Daoy (cell line): Measurements from ENCODE around the gene PGLYRP2. TPM values are rescaled to one million over a fixed set of nuclear protein-coding genes. Genes with fewer than 3 reads are reported as not detected.
"Not testable (repeated sequence)": the region's sequence is repeated elsewhere in the genome, so short reads cannot be mapped to it uniquely, and the experiment has no call there.

ENCODE experiments used
- DNase-seq: peaks from one replicate; pipeline ENCODE4 v3.0.0-alpha.2; 2015; ENCODE audit warnings: low read depth
- total RNA-seq: library from RNA; depleted of rRNA; stranded (reverse); fragments of >200 nt; shearing (Covaris generic); gene quantifications from 2 replicates; pipeline ENCODE4 v1.2.3, GENCODE V29; 2014

The PGLYRP2 gene
- total RNA-seq, 1 experiment from 2014 or later: 0.17 TPM

GRCh38 chr19:15488489-15489226 is 9.4 kb upstream of the PGLYRP2 start:
- DNase-seq: no peak

GRCh38 chr19:15487038-15487437 is 7.7 kb upstream of the PGLYRP2 start:
- no peak for DNase-seq

- DNase-seq: not testable (repeated sequence)
Observed at GRCh38 chr19:15485768-15486167, 6.5 kb upstream of the PGLYRP2 start.

GRCh38 chr19:15480996-15481395 is 1.7 kb upstream of the PGLYRP2 start:
- not testable (repeated sequence) for DNase-seq

GRCh38 chr19:15476325-15476724 is 3.0 kb downstream of the PGLYRP2 start:
- DNase-seq: no peak

- DNase-seq: no peak
Observed at GRCh38 chr19:15475611-15476010, 3.7 kb downstream of the PGLYRP2 start.

- DNase-seq: no peak
Observed at GRCh38 chr19:15475169-15475568, 4.1 kb downstream of the PGLYRP2 start.

GRCh38 chr19:15473821-15474220 is 5.5 kb downstream of the PGLYRP2 start:
- DNase-seq: not testable (repeated sequence)

- no peak for DNase-seq
Observed at GRCh38 chr19:15471639-15472101, 7.6 kb downstream of the PGLYRP2 start.

- DNase-seq: peak; percentile 41
Observed at GRCh38 chr19:15469513-15470297, 9.6 kb downstream of the PGLYRP2 start.

- DNase-seq: no peak
Observed at GRCh38 chr19:15468675-15469512, 10.4 kb downstream of the PGLYRP2 start.

- DNase-seq: no peak
Observed at GRCh38 chr19:15467734-15468214, 11.5 kb downstream of the PGLYRP2 start.

- peak; percentile 62 for DNase-seq
Observed at GRCh38 chr19:15466851-15467733, 12.2 kb downstream of the PGLYRP2 start.

- no peak for DNase-seq
Observed at GRCh38 chr19:15464394-15465385, 14.6 kb downstream of the PGLYRP2 start, which contains the start of gene RASAL3. TSS of gene RASAL3 (minus strand) at chr19:15464544. CDS start at chr19:15464358, 186 bp downstream.

- DNase-seq: no peak
Observed at GRCh38 chr19:15463861-15464371, 15.4 kb downstream of the PGLYRP2 start.

GRCh38 chr19:15461694-15462093 is 17.6 kb downstream of the PGLYRP2 start:
- DNase-seq: no peak

GRCh38 chr19:15457701-15458484 is 21.4 kb downstream of the PGLYRP2 start:
- DNase-seq: no peak
